ENCODE results near the gene DDR2.
"Not testable (repeated sequence)": the region's sequence is repeated elsewhere in the genome, so short reads cannot be mapped to it uniquely, and the experiment has no call there.

Gene DDR2

DNA sequence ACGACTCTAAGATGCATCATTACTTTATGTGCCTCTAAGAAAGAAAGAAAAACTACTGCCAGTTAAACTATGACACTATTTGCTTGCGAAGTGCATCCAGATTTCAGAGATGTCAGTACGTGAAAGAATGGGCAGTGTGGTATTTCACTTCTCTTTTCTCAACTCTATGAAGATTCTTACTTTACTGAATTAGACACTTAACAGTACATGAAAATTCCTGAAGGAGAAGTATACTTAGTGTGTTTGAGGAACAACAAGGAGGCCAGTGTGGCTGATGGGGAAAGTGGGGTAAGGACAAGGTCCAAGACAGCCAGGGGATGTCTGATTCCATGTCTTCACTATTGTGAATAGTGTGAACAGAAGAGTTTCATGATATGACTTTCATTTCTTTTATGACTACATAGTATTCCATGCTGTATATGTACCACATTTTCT is 104.4 kb downstream of the DDR2 start:
- no CpG with 5 or more reads among the region's 3 CpGs for WGBS, 2 donors (ENCODE audit: extremely low coverage in 2 of 2, insufficient read length in 2 of 2, insufficient replicate concordance in 1 of 2)
- Histone ChIP-seq H3K4me3 (ENCODE audit: low read length in 2 of 2) (no peak overlapping the region), H2AK5ac (ENCODE audit: low read depth, low read length) (no peak overlapping the region), H2BK15ac (ENCODE audit: low read length) (no peak overlapping the region), H2BK12ac (ENCODE audit: low read length) (no peak overlapping the region), H3K4me1 (ENCODE audit: control insufficient read depth in 2 of 2, insufficient read depth in 1 of 2, low read depth in 1 of 2, low read length in 2 of 2) (peaks cover 6 to 8% of the 10 kb centered on the region in 2 donors), H4K91ac (ENCODE audit: low read depth, low read length, poor library complexity) (no peak overlapping the region), H3K14ac (ENCODE audit: low read length) (no peak overlapping the region), H3K79me1 (ENCODE audit: low read depth, low read length) (no peaks in the 10 kb centered on the region), H2AFZ (ENCODE audit: low read length) (no peak overlapping the region), H4K8ac (ENCODE audit: low read depth, low read length) (no peak overlapping the region), H2BK120ac (ENCODE audit: low read depth, low read length) (no peak overlapping the region), H3K9me3 (replicated peaks in 1 of 2; ENCODE audit: control insufficient read depth in 2 of 2, insufficient read depth in 1 of 2, low read depth in 1 of 2, low read length in 2 of 2) (no peaks in the 10 kb centered on the region), H3K36me3 (replicated peaks in 1 of 2; ENCODE audit: control insufficient read depth in 2 of 2, insufficient read depth in 2 of 2, low read length in 2 of 2) (no peaks in the 10 kb centered on the region), H3K27ac (replicated peaks; ENCODE audit: low read length) (no peak overlapping the region), H3K23ac (ENCODE audit: low read depth, low read length, poor library complexity) (no peak overlapping the region), H3K4ac (ENCODE audit: low read length) (no peak overlapping the region), H3K18ac (ENCODE audit: low read length) (no peak overlapping the region), H3K4me2 (ENCODE audit: insufficient read depth, low read length, poor library complexity, severe bottlenecking) (no peak overlapping the region), H2BK5ac (ENCODE audit: low read length) (no peak overlapping the region), H3K27me3 (ENCODE audit: control insufficient read depth in 3 of 3, insufficient read depth in 3 of 3, low read depth in 1 of 3, low read length in 3 of 3) (no peaks in the 10 kb centered on the region), H3K9ac (ENCODE audit: low read depth, low read length, poor library complexity) (no peak overlapping the region)
- no peak for DNase-seq (ENCODE audit: low spot score)

DNA sequence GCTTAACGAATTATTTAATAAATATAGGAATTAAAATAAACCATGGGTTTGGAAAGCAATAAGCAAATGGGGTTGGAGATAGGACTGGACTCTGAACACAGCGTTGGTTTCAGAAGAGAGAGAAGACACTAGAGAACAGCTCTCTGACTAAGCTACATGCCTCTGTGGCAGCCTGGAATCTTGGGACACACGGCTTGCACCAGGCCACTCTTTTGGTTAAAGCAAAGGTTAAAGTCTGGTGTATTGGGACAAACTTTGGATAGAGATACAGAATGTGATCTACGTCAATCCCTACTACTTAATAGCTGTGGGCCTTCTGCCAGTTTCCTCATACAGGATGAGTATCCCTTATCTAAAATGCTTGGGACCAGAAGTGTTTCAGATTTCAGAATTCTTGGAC is 108.5 kb downstream of the DDR2 start:
- no peak overlapping the region for H3K4me3 ChIP-seq (ENCODE audit: low read length in 2 of 2)
- no peak overlapping the region for H4K91ac ChIP-seq (ENCODE audit: low read depth, low read length, poor library complexity)
- peaks cover 0 to 1% of the 10 kb centered on the region in 2 donors for H3K9me3 ChIP-seq (replicated peaks in 1 of 2; ENCODE audit: control insufficient read depth in 2 of 2, insufficient read depth in 1 of 2, low read depth in 1 of 2, low read length in 2 of 2)
- H3K4ac ChIP-seq (ENCODE audit: low read length), result no peak overlapping the region
- H3K4me2 ChIP-seq (ENCODE audit: insufficient read depth, low read length, poor library complexity, severe bottlenecking), result no peak overlapping the region
- H2BK120ac ChIP-seq (ENCODE audit: low read depth, low read length), result no peak overlapping the region
- no peak overlapping the region for H2AFZ ChIP-seq (ENCODE audit: low read length)
- H3K79me1 ChIP-seq (ENCODE audit: low read depth, low read length), result no peaks in the 10 kb centered on the region
- no peak overlapping the region for H3K14ac ChIP-seq (ENCODE audit: low read length)
- H3K36me3 ChIP-seq (replicated peaks in 1 of 2; ENCODE audit: control insufficient read depth in 2 of 2, insufficient read depth in 2 of 2, low read length in 2 of 2), result no peaks in the 10 kb centered on the region
- DNase-seq (ENCODE audit: low spot score), result no peak
- H3K27ac ChIP-seq (replicated peaks; ENCODE audit: low read length), result no peak overlapping the region
- no peaks in the 10 kb centered on the region for H3K27me3 ChIP-seq (ENCODE audit: control insufficient read depth in 3 of 3, insufficient read depth in 3 of 3, low read depth in 1 of 3, low read length in 3 of 3)
- H2BK5ac ChIP-seq (ENCODE audit: low read length), result no peak overlapping the region
- no peak overlapping the region for H3K18ac ChIP-seq (ENCODE audit: low read length)
- H4K8ac ChIP-seq (ENCODE audit: low read depth, low read length), result no peak overlapping the region
- peaks cover 0 to 3% of the 10 kb centered on the region in 2 donors for H3K4me1 ChIP-seq (ENCODE audit: control insufficient read depth in 2 of 2, insufficient read depth in 1 of 2, low read depth in 1 of 2, low read length in 2 of 2)
- no peak overlapping the region for H2AK5ac ChIP-seq (ENCODE audit: low read depth, low read length)
- no peak overlapping the region for H3K23ac ChIP-seq (ENCODE audit: low read depth, low read length, poor library complexity)
- no peak overlapping the region for H2BK12ac ChIP-seq (ENCODE audit: low read length)
- WGBS, 2 donors (ENCODE audit: extremely low coverage in 2 of 2, insufficient read length in 2 of 2, insufficient replicate concordance in 1 of 2), result no CpG with 5 or more reads among the region's 4 CpGs
- H2BK15ac ChIP-seq (ENCODE audit: low read length), result no peak overlapping the region
- H3K9ac ChIP-seq (ENCODE audit: low read depth, low read length, poor library complexity), result no peak overlapping the region

DNA sequence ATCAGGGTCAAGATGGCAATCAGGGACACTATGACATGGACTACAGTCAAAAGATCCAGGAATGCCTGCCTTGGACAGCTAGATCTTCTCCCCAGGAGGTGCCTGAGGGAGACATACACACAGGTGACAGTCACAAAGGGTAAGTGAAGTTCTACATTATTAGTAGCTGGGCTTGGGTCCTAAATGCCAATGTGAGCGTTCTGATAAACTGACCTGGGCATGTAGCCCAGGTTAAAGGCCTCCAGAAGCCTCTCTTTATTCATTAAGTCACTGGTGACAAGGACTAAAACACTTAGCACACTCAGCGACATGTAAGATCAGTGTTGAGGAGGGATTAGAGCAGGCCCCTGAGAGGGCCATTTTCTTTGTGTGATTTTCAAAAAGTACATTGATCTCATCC is 109.3 kb downstream of the DDR2 start:
- Histone ChIP-seq H3K4me3 (ENCODE audit: low read length in 2 of 2) (no peak overlapping the region), H4K91ac (ENCODE audit: low read depth, low read length, poor library complexity) (no peak overlapping the region), H3K4ac (ENCODE audit: low read length) (no peak overlapping the region), H2BK12ac (ENCODE audit: low read length) (no peak overlapping the region), H3K18ac (ENCODE audit: low read length) (no peak overlapping the region), H4K8ac (ENCODE audit: low read depth, low read length) (no peak overlapping the region), H2BK15ac (ENCODE audit: low read length) (no peak overlapping the region), H2AFZ (ENCODE audit: low read length) (no peak overlapping the region), H2BK120ac (ENCODE audit: low read depth, low read length) (no peak overlapping the region), H3K79me1 (ENCODE audit: low read depth, low read length) (no peaks in the 10 kb centered on the region), H2BK5ac (ENCODE audit: low read length) (no peak overlapping the region), H3K36me3 (replicated peaks in 1 of 2; ENCODE audit: control insufficient read depth in 2 of 2, insufficient read depth in 2 of 2, low read length in 2 of 2) (no peaks in the 10 kb centered on the region), H3K27ac (replicated peaks; ENCODE audit: low read length) (no peak overlapping the region), H3K4me1 (ENCODE audit: control insufficient read depth in 2 of 2, insufficient read depth in 1 of 2, low read depth in 1 of 2, low read length in 2 of 2) (peaks cover 0 to 3% of the 10 kb centered on the region in 2 donors), H3K9me3 (replicated peaks in 1 of 2; ENCODE audit: control insufficient read depth in 2 of 2, insufficient read depth in 1 of 2, low read depth in 1 of 2, low read length in 2 of 2) (peaks cover 0 to 3% of the 10 kb centered on the region in 2 donors), H3K27me3 (ENCODE audit: control insufficient read depth in 3 of 3, insufficient read depth in 3 of 3, low read depth in 1 of 3, low read length in 3 of 3) (no peaks in the 10 kb centered on the region), H2AK5ac (ENCODE audit: low read depth, low read length) (no peak overlapping the region), H3K4me2 (ENCODE audit: insufficient read depth, low read length, poor library complexity, severe bottlenecking) (no peak overlapping the region), H3K23ac (ENCODE audit: low read depth, low read length, poor library complexity) (no peak overlapping the region), H3K9ac (ENCODE audit: low read depth, low read length, poor library complexity) (no peak overlapping the region), H3K14ac (ENCODE audit: low read length) (no peak overlapping the region)
- no peak for DNase-seq (ENCODE audit: low spot score)
- no CpG with 5 or more reads among the region's 2 CpGs for WGBS, 2 donors (ENCODE audit: extremely low coverage in 2 of 2, insufficient read length in 2 of 2, insufficient replicate concordance in 1 of 2)

DNA sequence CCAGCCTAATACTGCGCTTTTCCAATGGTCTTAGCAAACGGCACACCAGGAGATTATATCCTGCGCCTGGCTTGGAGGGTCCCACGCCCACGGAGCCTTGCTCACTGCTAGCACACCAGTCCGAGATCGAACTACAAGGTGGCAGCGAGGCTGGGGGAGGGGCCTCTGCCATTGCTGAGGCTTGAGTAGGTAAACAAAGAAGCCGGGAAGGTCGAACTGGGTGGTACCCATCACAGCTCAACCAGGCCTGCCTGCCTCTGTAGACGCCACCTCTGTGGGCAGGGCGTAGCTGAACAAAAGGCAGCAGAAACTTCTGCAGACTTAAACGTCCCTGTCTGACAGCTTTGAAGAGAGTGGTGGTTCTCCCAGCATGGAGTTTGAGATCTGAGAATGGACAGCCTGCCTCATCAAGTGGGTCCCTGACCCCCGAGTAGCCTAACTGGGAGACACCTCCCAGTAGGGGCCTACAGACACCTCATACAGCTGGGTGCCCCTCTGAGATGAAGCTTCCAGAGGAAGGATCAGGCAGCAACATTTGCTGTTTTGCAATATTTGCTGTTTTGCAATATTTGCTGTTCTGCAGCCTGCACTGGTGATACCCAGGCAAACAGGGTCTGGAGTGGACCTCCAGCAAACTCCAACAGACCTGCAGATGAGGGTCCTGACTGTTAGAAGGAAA is 114.1 kb downstream of the DDR2 start:
- not testable (repeated sequence) for H2BK15ac ChIP-seq (ENCODE audit: low read length); H3K4me1 ChIP-seq (ENCODE audit: control insufficient read depth in 2 of 2, insufficient read depth in 1 of 2, low read depth in 1 of 2, low read length in 2 of 2); H4K8ac ChIP-seq (ENCODE audit: low read depth, low read length); H3K27ac ChIP-seq (replicated peaks; ENCODE audit: low read length); H3K4ac ChIP-seq (ENCODE audit: low read length); H3K9me3 ChIP-seq (replicated peaks in 1 of 2; ENCODE audit: control insufficient read depth in 2 of 2, insufficient read depth in 1 of 2, low read depth in 1 of 2, low read length in 2 of 2); H3K36me3 ChIP-seq (replicated peaks in 1 of 2; ENCODE audit: control insufficient read depth in 2 of 2, insufficient read depth in 2 of 2, low read length in 2 of 2); H3K79me1 ChIP-seq (ENCODE audit: low read depth, low read length); H3K14ac ChIP-seq (ENCODE audit: low read length); H2AFZ ChIP-seq (ENCODE audit: low read length); H3K9ac ChIP-seq (ENCODE audit: low read depth, low read length, poor library complexity); H2BK5ac ChIP-seq (ENCODE audit: low read length); H3K4me2 ChIP-seq (ENCODE audit: insufficient read depth, low read length, poor library complexity, severe bottlenecking); H4K91ac ChIP-seq (ENCODE audit: low read depth, low read length, poor library complexity); H3K27me3 ChIP-seq (ENCODE audit: control insufficient read depth in 3 of 3, insufficient read depth in 3 of 3, low read depth in 1 of 3, low read length in 3 of 3); H2AK5ac ChIP-seq (ENCODE audit: low read depth, low read length); H2BK12ac ChIP-seq (ENCODE audit: low read length); H2BK120ac ChIP-seq (ENCODE audit: low read depth, low read length); DNase-seq (ENCODE audit: low spot score); H3K23ac ChIP-seq (ENCODE audit: low read depth, low read length, poor library complexity); H3K4me3 ChIP-seq (ENCODE audit: low read length in 2 of 2); H3K18ac ChIP-seq (ENCODE audit: low read length)
- no CpG with 5 or more reads among the region's 14 CpGs for WGBS, 2 donors (ENCODE audit: extremely low coverage in 2 of 2, insufficient read length in 2 of 2, insufficient replicate concordance in 1 of 2)
